PC-3 (cell line): ENCODE results near the gene SKIC2. TPM values are rescaled to one million over a fixed set of nuclear protein-coding genes. Genes with fewer than 3 reads are reported as not detected.
A peak's percentile ranks its signal among the peaks of the same experiment; 100 is the strongest.
"Not testable (repeated sequence)": the region's sequence is repeated elsewhere in the genome, so short reads cannot be mapped to it uniquely, and the experiment has no call there.

Experiments
- ATAC-seq: fragments of 200-7000 bp; cut with Tn5 transposase; 2 replicates; pipeline ENCODE4 v1.9.1; 2020; ENCODE audit warnings: mild to moderate bottlenecking, moderate library complexity
- BruUV-seq: library from RNA; stranded (reverse); fragments of 400-500 nt; replicated peaks from 2 replicates; lab custom pipeline; 2021; lab: Mats Ljungman, UMichigan
- CTCF ChIA-PET: fragments of 300-600 bp; sonication (Branson Sonifier 250); formaldehyde crosslinking; loops from one replicate; lab custom pipeline; 2022; ENCODE audit warnings: antibody characterized with exemption; lab: Charles Lee
- POLR2A ChIA-PET: fragments of 300-600 bp; sonication (Branson Sonifier 250); formaldehyde crosslinking; loops from one replicate; lab custom pipeline; 2022; ENCODE audit warnings: antibody characterized with exemption; ENCODE audit not compliant: unreplicated experiment; lab: Charles Lee
- DNase-seq: peaks from one replicate; pipeline ENCODE4 v3.0.0-alpha.2; 2015
- H2AFZ ChIP-seq: fragments of 300-600 bp; sonication (generic); 2 replicates; pipeline ENCODE4 v1.6.0; 2016; ENCODE audit warnings: antibody characterized with exemption, low read length
- H3F3A ChIP-seq: fragments of 300-600 bp; sonication (generic); one replicate; pipeline ENCODE4 v1.6.0; 2017; ENCODE audit warnings: antibody characterized with exemption, low read length, control low read depth, mild to moderate bottlenecking; ENCODE audit not compliant: unreplicated experiment
- H3K27ac ChIP-seq: fragments of 300-600 bp; sonication (generic); 2 replicates; pipeline ENCODE4 v1.5.1; 2016; ENCODE audit warnings: mild to moderate bottlenecking, low read length
- H3K27me3 ChIP-seq: fragments of 300-600 bp; sonication (generic); 2 replicates; pipeline ENCODE4 v1.6.1; 2016; ENCODE audit warnings: low read length, mixed read lengths
- H3K36me3 ChIP-seq: fragments of 300-600 bp; sonication (generic); 2 replicates; pipeline ENCODE4 v1.6.1; 2016; ENCODE audit warnings: low read depth, mixed run types, low read length, mixed read lengths
- H3K4me1 ChIP-seq: fragments of 300-600 bp; sonication (generic); 2 replicates; pipeline ENCODE4 v1.5.1; 2016; ENCODE audit warnings: low read length; ENCODE audit not compliant: insufficient read depth
- H3K4me2 ChIP-seq: fragments of 300-600 bp; sonication (generic); 2 replicates; pipeline ENCODE4 v1.6.0; 2016; ENCODE audit warnings: low read length
- H3K4me3 ChIP-seq: fragments of 300-600 bp; sonication (generic); 2 replicates; pipeline ENCODE4 v1.5.1; 2016; ENCODE audit warnings: mild to moderate bottlenecking, low read length, mixed read lengths
- H3K79me2 ChIP-seq: fragments of 300-600 bp; sonication (generic); 2 replicates; pipeline ENCODE4 v1.6.1; 2017; ENCODE audit warnings: low read length, mixed read lengths
- H3K9ac ChIP-seq: fragments of 300-600 bp; sonication (generic); 2 replicates; pipeline ENCODE4 v1.6.0; 2016; ENCODE audit warnings: mild to moderate bottlenecking, low read length
- H3K9me2 ChIP-seq: fragments of 300-600 bp; sonication (generic); replicated peaks from 2 replicates; pipeline ENCODE4 v1.6.1; 2016; ENCODE audit warnings: mixed run types, low read length, mixed read lengths
- H3K9me3 ChIP-seq: fragments of 300-600 bp; sonication (generic); 2 replicates; pipeline ENCODE4 v1.6.1; 2016; ENCODE audit warnings: low read length, mixed read lengths
- H4K20me1 ChIP-seq: fragments of 300-600 bp; sonication (generic); 2 replicates; pipeline ENCODE4 v1.6.1; 2016; ENCODE audit warnings: low read length, mixed read lengths
- intact Hi-C: fragments of 100-400 bp; cut with micrococcal nuclease; formaldehyde crosslinking; loops from 2 replicates; pipeline ENCODE4 v1.9.0; 2023
- total RNA-seq: library from RNA; depleted of rRNA; stranded (reverse); fragments of >200 nt; gene quantifications from 2 replicates; pipeline ENCODE4 v1.2.3, GENCODE V29; 2014

The SKIC2 gene
- total RNA-seq, 1 experiment from 2014 or later: 81.9 TPM

GRCh38 chr6:32003301-32003700, 44.3 kb downstream of the SKIC2 start:
- H2AFZ ChIP-seq, H3K9ac ChIP-seq, DNase-seq, POLR2A ChIA-PET, H3K4me3 ChIP-seq, BruUV-seq, intact Hi-C loops, H4K20me1 ChIP-seq, H3K36me3 ChIP-seq, H3K9me3 ChIP-seq, H3K79me2 ChIP-seq, H3K27ac ChIP-seq, CTCF ChIA-PET, H3K9me2 ChIP-seq, H3K4me1 ChIP-seq, H3K27me3 ChIP-seq, H3F3A ChIP-seq, ATAC-seq, H3K4me2 ChIP-seq: not testable (repeated sequence)

GRCh38 chr6:32004393-32004792, 45.4 kb downstream of the SKIC2 start:
- H3K4me2 ChIP-seq, H2AFZ ChIP-seq, H3K4me3 ChIP-seq, H3F3A ChIP-seq, BruUV-seq, CTCF ChIA-PET, H3K36me3 ChIP-seq, H3K27ac ChIP-seq, DNase-seq, H3K4me1 ChIP-seq, H3K27me3 ChIP-seq, H3K9me3 ChIP-seq, H3K79me2 ChIP-seq, POLR2A ChIA-PET, H4K20me1 ChIP-seq, H3K9me2 ChIP-seq, H3K9ac ChIP-seq, ATAC-seq, intact Hi-C loops: not testable (repeated sequence)

- H4K20me1 ChIP-seq, POLR2A ChIA-PET, H2AFZ ChIP-seq, H3F3A ChIP-seq, BruUV-seq, H3K27me3 ChIP-seq, H3K4me3 ChIP-seq, H3K4me1 ChIP-seq, DNase-seq, H3K9ac ChIP-seq, CTCF ChIA-PET, H3K27ac ChIP-seq, H3K79me2 ChIP-seq, H3K4me2 ChIP-seq, intact Hi-C loops, H3K9me2 ChIP-seq, H3K9me3 ChIP-seq, H3K36me3 ChIP-seq: not testable (repeated sequence)
- ATAC-seq: peak; percentile 41
Observed at GRCh38 chr6:32004864-32005537, 46.0 kb downstream of the SKIC2 start.

- POLR2A ChIA-PET, H3K27me3 ChIP-seq, DNase-seq, H3K9me3 ChIP-seq, H3K27ac ChIP-seq, H2AFZ ChIP-seq, intact Hi-C loops, H4K20me1 ChIP-seq, H3K79me2 ChIP-seq, H3K4me2 ChIP-seq, H3K4me1 ChIP-seq, H3K9ac ChIP-seq, H3K9me2 ChIP-seq, BruUV-seq, ATAC-seq, H3K4me3 ChIP-seq, H3F3A ChIP-seq, CTCF ChIA-PET, H3K36me3 ChIP-seq: not testable (repeated sequence)
Observed at GRCh38 chr6:32005538-32005880, 46.5 kb downstream of the SKIC2 start.

GRCh38 chr6:32005991-32006529, 47.1 kb downstream of the SKIC2 start:
- H3K36me3 ChIP-seq, H3K9me2 ChIP-seq, H3K27ac ChIP-seq, POLR2A ChIA-PET, BruUV-seq, H3K9ac ChIP-seq, H3K27me3 ChIP-seq, H4K20me1 ChIP-seq, ATAC-seq, DNase-seq, H3K4me2 ChIP-seq, H3K9me3 ChIP-seq, H3K79me2 ChIP-seq, intact Hi-C loops, H2AFZ ChIP-seq, H3K4me1 ChIP-seq, H3F3A ChIP-seq, H3K4me3 ChIP-seq, CTCF ChIA-PET: not testable (repeated sequence)

- H2AFZ ChIP-seq, ATAC-seq, BruUV-seq: not testable (repeated sequence)
Observed at GRCh38 chr6:32007086-32007485, 48.1 kb downstream of the SKIC2 start.

GRCh38 chr6:32008037-32008436, 49.1 kb downstream of the SKIC2 start:
- BruUV-seq, H3K9me2 ChIP-seq, H3K27me3 ChIP-seq, ATAC-seq, H3K36me3 ChIP-seq, H2AFZ ChIP-seq, H3F3A ChIP-seq, H3K27ac ChIP-seq, H3K4me3 ChIP-seq, CTCF ChIA-PET, H3K4me2 ChIP-seq, H3K9me3 ChIP-seq, H3K9ac ChIP-seq, H3K79me2 ChIP-seq, intact Hi-C loops, POLR2A ChIA-PET, H3K4me1 ChIP-seq, DNase-seq, H4K20me1 ChIP-seq: not testable (repeated sequence)

More at GRCh38 chr6:32007086-32007485, 48.1 kb downstream of the SKIC2 start:
- H3K27ac ChIP-seq, H3F3A ChIP-seq, H4K20me1 ChIP-seq, H3K4me3 ChIP-seq, H3K9me2 ChIP-seq, H3K4me2 ChIP-seq, H3K9ac ChIP-seq, POLR2A ChIA-PET, H3K9me3 ChIP-seq, H3K36me3 ChIP-seq, H3K79me2 ChIP-seq, intact Hi-C loops, CTCF ChIA-PET, H3K4me1 ChIP-seq, DNase-seq, H3K27me3 ChIP-seq: not testable (repeated sequence)
